Stimulated activated CD8-positive, alpha-beta memory T cell treated with anti-CD3 and anti-CD28 coated beads, Interleukin-15, amount 100 ng/mL, for 4 hours (primary cell): ENCODE data around the gene ZNF665.
"Not testable (repeated sequence)": the region's sequence is repeated elsewhere in the genome, so short reads cannot be mapped to it uniquely, and the experiment has no call there.

ENCODE experiments used
- DNase-seq, 2 donors: peaks; one replicate each; pipeline ENCODE4 v3.0.0-alpha.2; 2020; ENCODE audit warnings: low read depth in 2 of 2

The ZNF665 gene

GRCh38 chr19:53192771-53193534 lies at the start of gene ZNF665:
ZNF665 (minus strand) TSS chr19:53193358; CDS start chr19:53182898, 10,460 bp downstream.
- DNase-seq: peak; percentile 57 to 74

GRCh38 chr19:53237114-53237777 lies 44.1 kb upstream of the ZNF665 start:
- DNase-seq: no peak

- DNase-seq: no peak
Measured at GRCh38 chr19:53224606-53225005, 31.4 kb upstream of the ZNF665 start.

GRCh38 chr19:53222716-53223115 lies 29.6 kb upstream of the ZNF665 start:
- DNase-seq: not testable (repeated sequence)

GRCh38 chr19:53212703-53213320 lies 19.7 kb upstream of the ZNF665 start:
- DNase-seq: no peak

GRCh38 chr19:53211554-53211953 lies 18.4 kb upstream of the ZNF665 start:
- DNase-seq: not testable (repeated sequence)

- peak; percentile 90 to 96 for DNase-seq
Measured at GRCh38 chr19:53196777-53197396, 3.7 kb upstream of the ZNF665 start.

- peak; percentile 37 to 56 for DNase-seq
Measured at GRCh38 chr19:53195265-53195903, 2.2 kb upstream of the ZNF665 start.

- no peak for DNase-seq
Measured at GRCh38 chr19:53193535-53194222, 521 bp upstream of the ZNF665 start.

- DNase-seq: no peak
Measured at GRCh38 chr19:53190253-53190652, 2.9 kb downstream of the ZNF665 start.

GRCh38 chr19:53189691-53190198 lies 3.4 kb downstream of the ZNF665 start:
- DNase-seq: not testable (repeated sequence)

GRCh38 chr19:53185155-53185882 lies 7.8 kb downstream of the ZNF665 start:
- not testable (repeated sequence) for DNase-seq

- DNase-seq: no peak
Measured at GRCh38 chr19:53183146-53183764, 9.9 kb downstream of the ZNF665 start.

- no peak for DNase-seq
Measured at GRCh38 chr19:53182202-53182601, 11.0 kb downstream of the ZNF665 start.

GRCh38 chr19:53177986-53178385 lies 15.2 kb downstream of the ZNF665 start:
- DNase-seq: no peak

GRCh38 chr19:53172889-53173288 lies 20.3 kb downstream of the ZNF665 start:
- DNase-seq: no peak

- no peak for DNase-seq
Measured at GRCh38 chr19:53165691-53166091, 27.5 kb downstream of the ZNF665 start.

GRCh38 chr19:53161123-53161522 lies 32.0 kb downstream of the ZNF665 start:
- DNase-seq: no peak

GRCh38 chr19:53160350-53160749 lies 32.8 kb downstream of the ZNF665 start:
- no peak for DNase-seq
